Aorta (tissue), 5 donors: Measurements from ENCODE around the gene GSTM4. TPM values are rescaled to one million over a fixed set of nuclear protein-coding genes. Genes with fewer than 3 reads are reported as not detected.

Experiments used
- ATAC-seq: fragments of 200-7000 bp; cut with Tn5 transposase; one replicate; pipeline ENCODE4 v1.9.1; 2022; ENCODE audit warnings: moderate library complexity; ENCODE audit not compliant: low FRiP score
- DNase-seq, 2 donors: peaks; one replicate each; pipeline ENCODE4 v3.0.0-alpha.2; 2020
- H3K27ac ChIP-seq, 2 donors: one replicate each; pipeline ENCODE4 v1.5.1; 2013; ENCODE audit warnings: low read length in 2 of 2, mild to moderate bottlenecking in 2 of 2, moderate library complexity in 2 of 2, control low read depth in 1 of 2, inconsistent platforms in 1 of 2, low read depth in 1 of 2
- H3K27me3 ChIP-seq, 2 donors: one replicate each; pipeline ENCODE4 v1.6.1; 2013; ENCODE audit warnings: control low read depth in 1 of 2, low read length in 1 of 2, mild to moderate bottlenecking in 1 of 2, moderate library complexity in 1 of 2; ENCODE audit not compliant: insufficient read depth in 2 of 2, control insufficient read depth in 1 of 2
- H3K36me3 ChIP-seq, 2 donors: one replicate each; pipeline ENCODE4 v1.6.1; 2013; ENCODE audit warnings: control low read depth in 1 of 2, low read length in 1 of 2, mild to moderate bottlenecking in 1 of 2; ENCODE audit not compliant: insufficient read depth in 2 of 2, control insufficient read depth in 1 of 2
- H3K4me1 ChIP-seq, 2 donors: one replicate each; pipeline ENCODE4 v1.6.1; 2013; ENCODE audit warnings: low read length in 2 of 2, control low read depth in 1 of 2, mild to moderate bottlenecking in 1 of 2, moderate library complexity in 1 of 2; ENCODE audit not compliant: insufficient read depth in 2 of 2, control insufficient read depth in 1 of 2
- H3K4me3 ChIP-seq, 2 donors: one replicate each; pipeline ENCODE4 v1.5.1; 2013; ENCODE audit warnings: low read length in 2 of 2, control low read depth in 1 of 2, mild to moderate bottlenecking in 1 of 2
- H3K9me3 ChIP-seq: one replicate; pipeline ENCODE4 v1.6.1; 2013; ENCODE audit warnings: mild to moderate bottlenecking, low read length; ENCODE audit not compliant: control insufficient read depth
- WGBS, 2 donors: extraction: QIAGEN DNeasy Blood & Tissue Kit; methylation state at CpG; one replicate each; pipeline ENCODE4 v1.1.7; 2013; 5-methylcytosine and 5-hydroxymethylcytosine counted together
- intact Hi-C, 2 donors: fragments of 100-400 bp; cut with DNase I; formaldehyde crosslinking; loops; one replicate each; pipeline versions ENCODE4 v1.14.2 to v1.15.0; 2022
- polyA plus RNA-seq, 2 donors: library from polyadenylated mRNA; stranded (reverse); fragments of 200-250 nt; gene quantifications; one replicate each; pipeline ENCODE4 v1.2.3, GENCODE V29; 2013
- total RNA-seq, 2 donors: library from RNA; stranded (reverse); fragmentation: NEBNext Ultra II Directional; extraction: Animal tissue kit (Norgen Biotek cat#: 25700); gene quantifications; one replicate each; pipeline ENCODE4 v1.2.1, GENCODE V29; 2021
- donor health status: healthy with polysubstance abuse.
- donor health status: Bipolar disorder and iron deficiency.
- donor health status: DM: no; HTN: no; CAD: no.
- donor health status: DM: no; HTN: no; CAD: no.
- donor health status: DM: yes; HTN: yes; CAD: no.

GSTM4 gene
- total and polyA plus RNA-seq, 4 donors = 15.0 to 53.1 (median 31.8) TPM

DNA sequence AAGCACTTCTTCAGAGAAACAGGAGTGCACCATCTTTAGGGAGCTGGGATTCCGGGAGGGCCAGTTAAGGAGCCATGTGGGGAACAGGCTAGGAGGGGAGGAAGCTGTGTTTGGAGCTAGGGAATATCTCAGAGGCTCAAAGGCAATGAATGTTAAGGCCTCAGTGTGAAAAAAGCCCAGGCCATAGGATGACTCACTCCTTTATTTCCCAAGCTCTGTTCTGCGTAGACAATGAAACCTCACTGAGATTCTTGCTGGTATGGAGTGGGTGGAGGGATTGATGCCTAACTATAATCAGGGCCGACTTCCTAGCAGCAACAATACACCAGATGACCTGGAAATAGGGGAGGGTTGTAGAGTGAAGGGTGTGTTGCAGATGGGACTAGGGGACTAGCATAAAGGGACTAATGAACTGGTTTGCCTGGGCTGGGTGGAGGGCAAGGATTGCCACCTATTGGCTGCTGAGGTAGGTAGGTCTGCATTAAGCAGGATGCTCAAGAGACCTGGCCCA is 38.6 kb upstream of the GSTM4 start:
- Histone ChIP-seq H3K36me3 (no peaks in the 10 kb centered on the region), H3K27ac (no peak overlapping the region), H3K27me3 (no peaks in the 10 kb centered on the region), H3K4me3 (no peak overlapping the region), H3K4me1 (no peaks in the 10 kb centered on the region), H3K9me3 (no peaks in the 10 kb centered on the region)
- intact Hi-C loops = no loop called here
- WGBS, 2 donors = 54 to 58% methylated on average over 3 of the region's 3 CpGs
- ATAC-seq (no peak), DNase-seq (no peak)

DNA sequence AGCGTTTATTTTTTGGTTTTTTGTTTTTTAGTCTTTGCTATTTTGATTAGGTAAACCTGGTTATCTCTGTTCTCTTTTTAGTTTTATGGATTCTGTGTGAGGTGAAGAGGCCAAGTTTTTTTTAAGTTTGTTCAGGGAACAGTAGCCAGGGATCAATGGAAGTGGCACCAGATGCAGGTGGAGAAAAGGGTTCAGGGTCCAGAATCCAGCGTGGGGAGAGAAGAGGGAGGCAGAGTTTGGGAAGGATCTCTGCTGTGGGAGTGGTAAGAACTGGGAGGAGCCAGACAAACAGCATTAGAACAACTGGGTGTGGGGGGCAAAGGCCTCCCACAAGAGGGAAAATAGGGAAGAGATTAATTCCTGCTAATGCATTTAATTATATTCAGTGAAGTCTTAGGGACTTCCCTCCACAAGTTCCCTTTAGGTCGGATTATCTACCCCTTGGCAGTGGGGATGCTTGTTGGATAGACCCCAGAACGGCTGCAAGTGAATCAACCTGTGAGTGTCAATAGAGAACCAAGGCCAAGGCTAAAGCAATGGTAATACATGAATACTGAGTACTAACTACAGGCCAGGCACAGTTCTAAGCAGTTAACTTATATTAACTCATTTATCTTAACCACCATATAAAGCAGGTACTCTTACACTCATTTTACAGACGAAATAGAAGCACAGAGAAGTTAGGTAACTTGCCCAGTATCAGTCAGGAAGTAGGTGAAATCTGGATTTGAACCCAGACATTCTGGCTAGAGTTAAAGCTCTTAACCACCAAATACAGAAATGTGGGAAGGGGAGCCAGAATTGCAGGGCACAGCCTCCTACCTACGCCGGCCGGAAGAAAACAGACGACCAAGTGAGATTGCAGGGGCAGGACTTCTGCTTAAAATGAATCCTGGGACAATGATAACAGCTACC is 37.0 kb upstream of the GSTM4 start:
- ATAC-seq = no peak
- Histone ChIP-seq H3K36me3 (no peaks in the 10 kb centered on the region), H3K9me3 (no peaks in the 10 kb centered on the region), H3K4me1 (no peaks in the 10 kb centered on the region), H3K27ac (peak overlapping the region in 1 of 2 donors; percentile 36), H3K27me3 (no peaks in the 10 kb centered on the region), H3K4me3 (peak overlapping the region in 1 of 2 donors; percentile 53)
- intact Hi-C loops = no loop called here
- WGBS, 2 donors = 39 to 43% methylated on average over 9 of the region's 9 CpGs
- no peak for DNase-seq

DNA sequence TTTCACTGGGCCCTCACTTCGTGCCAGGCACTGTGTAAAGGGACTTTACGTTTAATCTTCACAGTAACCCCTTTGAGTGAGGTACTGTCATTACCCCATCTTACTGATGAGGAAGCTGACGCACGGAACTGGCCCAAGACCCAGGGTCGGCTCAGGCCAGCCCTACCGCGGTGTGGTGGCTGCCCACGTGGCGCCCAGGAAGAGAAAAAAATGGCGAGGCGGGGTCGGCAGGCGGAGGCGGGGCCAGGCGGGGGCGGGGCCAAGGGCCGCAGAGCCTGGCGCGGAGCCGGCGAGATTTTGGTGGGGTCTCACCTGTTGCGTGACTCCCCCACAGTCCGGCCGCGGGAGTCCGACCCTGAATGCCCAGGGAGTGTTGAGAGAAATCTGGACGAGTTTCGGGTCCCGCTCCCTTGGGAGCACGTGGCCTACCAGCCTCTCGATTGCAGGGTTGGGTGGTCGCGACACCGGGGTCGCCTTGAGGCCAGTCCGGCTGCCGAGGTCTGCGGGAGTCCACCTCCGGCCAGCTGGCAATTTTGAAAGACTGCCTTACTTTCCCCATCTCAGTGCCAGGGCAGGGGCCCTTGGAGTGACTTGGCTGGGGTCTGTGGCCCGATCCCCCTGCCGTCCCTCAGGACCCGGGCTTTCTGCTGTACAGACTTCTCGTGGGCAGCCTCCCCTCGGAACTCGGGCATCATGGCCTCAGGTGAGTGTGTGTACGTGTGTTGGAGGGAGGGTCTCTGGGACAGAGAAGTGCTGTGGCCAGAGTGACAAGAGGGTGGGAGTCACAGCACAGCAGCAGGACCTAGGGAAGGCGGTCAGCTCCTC is 36.1 kb upstream of the GSTM4 start, which contains the start of the genes AMPD2 and GNAT2:
TSS of gene AMPD2 (plus strand) at position 262 of the 825 bp plus-strand sequence. CDS start 1,339 bp downstream, outside the sequence.
TSS of gene GNAT2 (minus strand) at position 41 of the 825 bp plus-strand sequence. CDS start 6,746 bp downstream, outside the sequence.
- H3K27me3 ChIP-seq = no peaks in the 10 kb centered on the region
- peak within 1 kb of the TSS in 1 of 2 donors; percentile 68 for H3K27ac ChIP-seq
- H3K4me1 ChIP-seq = no peaks in the 10 kb centered on the region
- ATAC-seq (peak; percentile 74), DNase-seq (peak; percentile 93 to 94)
- WGBS, 2 donors = 0 to 1% methylated on average over 44 to 47 of the region's 47 CpGs
- no peaks in the 10 kb centered on the region for H3K9me3 ChIP-seq
- peak within 1 kb of the TSS; percentile 23 to 53 for H3K4me3 ChIP-seq
- no peaks in the 10 kb centered on the region for H3K36me3 ChIP-seq
- intact Hi-C loops = loop anchor here (2.0 kb wide), 1 partner anchor 71 kb away; the partner anchor contains the start of gene GNAI3 (in 2 of the 2)

DNA sequence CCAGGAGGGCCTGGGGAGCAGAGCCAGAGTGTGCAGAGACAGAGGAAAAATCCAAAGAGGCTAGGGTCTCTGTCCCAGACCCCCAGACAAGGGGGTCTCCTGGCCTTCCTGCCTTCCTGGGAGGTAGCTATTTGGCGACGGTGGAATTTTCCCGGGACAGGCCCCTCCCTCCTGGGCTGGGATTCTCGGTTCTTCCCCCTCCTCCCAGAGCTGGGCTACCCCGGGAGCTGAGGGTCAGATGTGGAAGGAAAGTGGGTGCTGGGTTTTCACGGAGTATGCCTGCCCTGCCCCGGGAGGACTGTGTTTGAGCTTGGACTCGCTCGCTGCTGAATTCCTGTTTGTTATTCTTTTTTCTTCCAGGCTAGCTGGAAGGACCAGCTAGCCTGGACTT is 35.5 kb upstream of the GSTM4 start:
- ATAC-seq = peak; percentile 53
- 0% methylated on average over 8 to 9 of the region's 9 CpGs for WGBS, 2 donors
- H3K4me1 ChIP-seq = no peaks in the 10 kb centered on the region

DNA sequence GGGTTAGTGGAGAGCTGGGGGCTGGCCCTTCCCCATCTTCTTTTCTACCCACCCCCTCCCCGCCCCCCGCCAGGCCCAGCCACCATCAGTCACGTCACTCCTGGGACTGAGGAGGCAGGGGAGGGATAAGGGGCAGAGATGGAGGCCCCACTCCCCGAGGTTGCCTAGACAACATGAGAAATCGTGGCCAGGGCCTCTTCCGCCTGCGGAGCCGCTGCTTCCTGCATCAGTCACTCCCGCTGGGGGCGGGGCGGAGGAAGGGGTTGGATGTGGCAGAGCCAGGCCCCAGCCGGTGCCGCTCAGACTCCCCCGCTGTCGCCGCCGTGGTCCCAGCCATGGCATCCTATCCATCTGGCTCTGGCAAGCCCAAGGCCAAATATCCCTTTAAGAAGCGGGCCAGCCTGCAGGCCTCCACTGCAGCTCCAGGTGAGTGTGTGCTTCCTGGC is 35.0 kb upstream of the GSTM4 start:
- Histone ChIP-seq H3K4me3 (peak overlapping the region; percentile 53 to 73), H3K27ac (peak overlapping the region in 1 of 2 donors; percentile 49), H3K9me3 (no peaks in the 10 kb centered on the region), H3K4me1 (no peaks in the 10 kb centered on the region), H3K36me3 (no peaks in the 10 kb centered on the region), H3K27me3 (no peaks in the 10 kb centered on the region)
- peak; percentile 98 to 99 for DNase-seq
- ATAC-seq = peak; percentile 91
- 0 to 1% methylated on average over 18 of the region's 18 CpGs for WGBS, 2 donors
- intact Hi-C loops = loop anchor here (2.0 kb wide), 1 partner anchor 72 kb away; the partner anchor contains the start of gene GNAI3 (in 2 of the 2)

More for the DNA sequence above, 35.5 kb upstream of the GSTM4 start:
- peak overlapping the region in 1 of 2 donors; percentile 68 for H3K27ac ChIP-seq
- DNase-seq = peak in 1 of 2 donors; percentile 71
- intact Hi-C loops = loop anchor here (2.0 kb wide), 1 partner anchor 72 kb away; the partner anchor contains the start of gene GNAI3 (in 2 of the 2)
- no peaks in the 10 kb centered on the region for H3K27me3 ChIP-seq
- peak overlapping the region; percentile 23 to 53 for H3K4me3 ChIP-seq
- H3K36me3 ChIP-seq = no peaks in the 10 kb centered on the region
- H3K9me3 ChIP-seq = no peaks in the 10 kb centered on the region

DNA sequence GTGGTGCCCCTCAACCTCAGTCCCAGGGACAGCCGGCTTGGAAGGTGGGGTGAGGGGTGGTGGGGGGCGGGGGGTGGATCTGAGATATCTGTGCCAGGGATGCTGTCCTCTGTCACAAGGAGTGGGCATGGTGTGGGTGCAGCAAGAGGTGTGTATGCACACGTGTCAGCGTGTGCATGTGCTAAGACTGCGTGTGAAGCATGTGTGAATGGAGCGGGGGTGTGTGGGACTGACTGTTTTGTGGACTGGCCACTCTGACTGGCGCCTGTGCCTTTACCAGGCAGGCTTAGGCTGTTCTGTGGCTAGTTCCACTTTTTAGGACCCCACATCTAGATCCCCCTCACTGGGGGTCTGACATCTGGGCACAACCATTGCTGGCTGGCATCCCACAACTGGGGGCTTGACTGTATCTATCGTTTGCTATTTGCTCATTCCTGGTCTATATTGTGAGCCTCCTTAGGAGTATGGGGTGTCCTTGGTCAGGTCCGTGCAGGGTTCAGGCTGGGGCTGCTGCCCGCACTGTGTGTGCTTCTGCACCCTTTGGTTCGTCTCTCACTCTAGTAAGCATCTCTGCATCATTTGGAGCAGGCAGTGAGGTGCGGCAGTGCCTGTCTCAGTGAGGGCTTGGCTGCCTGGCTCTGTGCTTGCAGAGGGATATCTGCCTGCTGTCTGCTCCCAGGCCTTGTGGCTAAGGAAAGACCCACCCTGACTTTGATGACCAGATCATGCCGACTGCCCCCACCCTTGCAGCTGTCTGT is 34.3 kb upstream of the GSTM4 start:
- WGBS, 2 donors = 22 to 27% methylated on average over 13 of the region's 13 CpGs
- no peak for DNase-seq
- H3K4me1 ChIP-seq = no peaks in the 10 kb centered on the region
- H3K27ac ChIP-seq = peak overlapping the region in 1 of 2 donors; percentile 49
- peak overlapping the region; percentile 53 to 73 for H3K4me3 ChIP-seq
- no peaks in the 10 kb centered on the region for H3K27me3 ChIP-seq
- H3K36me3 ChIP-seq = no peaks in the 10 kb centered on the region
- no peak for ATAC-seq
- H3K9me3 ChIP-seq = no peaks in the 10 kb centered on the region
- intact Hi-C loops = loop anchor here (2.0 kb wide), 1 partner anchor 73 kb away; the partner anchor contains the start of gene GNAI3 (in 2 of the 2)

DNA sequence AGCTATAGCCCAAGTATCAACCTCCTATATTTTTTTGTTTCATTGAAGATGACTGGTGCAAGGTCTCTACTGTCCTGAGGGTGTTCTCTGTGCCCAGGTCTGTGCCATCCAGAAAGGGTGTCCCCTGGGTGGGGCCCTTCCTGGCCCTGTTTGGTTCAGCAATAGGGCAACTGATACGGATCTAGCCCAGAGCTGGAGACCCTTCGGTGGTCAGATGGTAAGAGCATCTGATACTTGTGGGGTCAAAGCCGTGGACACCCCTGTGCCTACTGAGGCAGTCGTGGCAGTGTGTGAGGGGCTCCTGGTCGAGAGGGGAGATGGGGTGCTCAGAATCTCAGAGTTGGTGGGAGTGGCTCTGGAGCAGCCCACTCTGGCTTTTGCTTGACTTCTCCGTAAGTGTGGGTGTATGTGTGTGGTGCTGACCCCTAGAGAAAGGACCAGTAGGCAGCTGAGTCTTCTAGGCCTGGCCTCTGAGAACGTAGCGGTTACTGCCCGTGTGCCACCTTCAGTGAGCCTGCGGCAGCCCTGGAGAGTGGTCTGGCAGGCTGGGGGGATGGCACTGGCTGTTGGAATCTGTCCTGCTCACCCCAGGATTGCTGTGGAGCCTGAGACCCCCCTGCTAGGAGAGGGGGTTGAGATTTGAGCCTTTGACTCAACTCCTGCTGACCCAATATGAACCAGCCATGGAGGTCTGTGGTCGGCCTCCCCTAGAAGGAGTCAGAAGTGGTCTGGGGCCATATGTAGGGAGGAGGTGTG is 33.6 kb upstream of the GSTM4 start:
- Histone ChIP-seq H3K4me3 (no peak overlapping the region), H3K4me1 (no peaks in the 10 kb centered on the region), H3K9me3 (no peaks in the 10 kb centered on the region), H3K27ac (no peak overlapping the region), H3K36me3 (peaks cover 0 to 2% of the 10 kb centered on the region in 2 donors), H3K27me3 (no peaks in the 10 kb centered on the region)
- intact Hi-C loops = no loop called here
- 80 to 83% methylated on average over 11 of the region's 11 CpGs for WGBS, 2 donors
- DNase-seq = no peak
- no peak for ATAC-seq
